H1 (cell line): ENCODE results near the gene CSNK1A1.

Experiments
- ATF3 ChIP-seq: IDR thresholded peaks from 2 replicates; pipeline ENCODE4 v1.6.1; 2011; ENCODE audit warnings: low read depth, mild to moderate bottlenecking, low read length; ENCODE audit not compliant: insufficient read depth
- CTCF ChIP-seq, 3 experiments: IDR thresholded peaks; 1 replicate in 2 of 3; 2 replicates in 1 of 3; pipeline versions ENCODE4 v1.5.1 to v1.6.1; 2011; ENCODE audit warnings: low read length in 3 of 3, mild to moderate bottlenecking in 3 of 3, inconsistent platforms in 2 of 3, low read depth in 1 of 3, moderate library complexity in 1 of 3; ENCODE audit not compliant: insufficient read depth in 1 of 3; ENCODE audit errors: control extremely low read depth in 1 of 3
- EGR1 ChIP-seq: IDR thresholded peaks from 2 replicates; pipeline ENCODE4 v1.6.1; 2011; ENCODE audit warnings: low read depth, low read length, borderline replicate concordance
- HDAC2 ChIP-seq, 2 experiments: fragments of 300-600 bp in 1 of 2; sonication (generic) in 1 of 2; IDR thresholded peaks; 2 replicates each; pipeline ENCODE4 v1.6.1; 2011 to 2012; ENCODE audit warnings: low read depth in 2 of 2, low read length in 2 of 2, mild to moderate bottlenecking in 2 of 2, moderate library complexity in 2 of 2, borderline replicate concordance in 1 of 2, inconsistent platforms in 1 of 2
- HDAC6 ChIP-seq: IDR thresholded peaks from one replicate; pipeline ENCODE4 v1.7.1; 2012; ENCODE audit warnings: low read depth, mild to moderate bottlenecking, inconsistent platforms, low read length, moderate library complexity
- POLR2A ChIP-seq, 2 experiments: IDR thresholded peaks; 1 replicate in 1 of 2; 2 replicates in 1 of 2; pipeline ENCODE4 v1.6.1; 2011; ENCODE audit warnings: low read depth in 2 of 2, low read length in 2 of 2, mild to moderate bottlenecking in 2 of 2; ENCODE audit errors: control extremely low read depth in 1 of 2
- RNF2 ChIP-seq: fragments of 200-900, 300-1000 bp; sonication (generic); IDR thresholded peaks from 2 replicates; pipeline ENCODE4 v1.7.1; 2016; ENCODE audit warnings: borderline replicate concordance, low read depth, mild to moderate bottlenecking, antibody characterized with exemption, low read length; ENCODE audit not compliant: poor library complexity, severe bottlenecking; ENCODE audit errors: missing control alignments
- SIRT6 ChIP-seq: IDR thresholded peaks from one replicate; pipeline ENCODE4 v1.7.1; 2012; ENCODE audit warnings: low read length, inconsistent platforms
- SRF ChIP-seq: IDR thresholded peaks from 2 replicates; pipeline ENCODE4 v1.6.1; 2011; ENCODE audit warnings: mild to moderate bottlenecking, low read depth, low read length, moderate library complexity
- TAF1 ChIP-seq: IDR thresholded peaks from 2 replicates; pipeline ENCODE4 v1.6.1; 2011; ENCODE audit warnings: mild to moderate bottlenecking, low read depth, low read length
- TBP ChIP-seq: IDR thresholded peaks from 2 replicates; pipeline ENCODE4 v1.6.1; 2011; ENCODE audit warnings: low read depth, low read length, improper control_type of control experiment
- USF2 ChIP-seq: IDR thresholded peaks from 2 replicates; pipeline ENCODE4 v1.6.1; 2011; ENCODE audit warnings: low read length, improper control_type of control experiment

GRCh38 chr5:149572576-149573231 is 21.5 kb upstream of the CSNK1A1 start:
- TF ChIP-seq CTCF (IDR thresholded peaks at IDR 0.05; ENCODE audit: control extremely low read depth in 1 of 3, insufficient read depth in 1 of 3, low read depth in 1 of 3, low read length in 3 of 3) (no peak), TAF1 (no peak), HDAC6 (no peak), TBP (no peak), RNF2 (no peak), POLR2A (IDR thresholded peaks at IDR 0.05; ENCODE audit: control extremely low read depth in 1 of 2, low read depth in 2 of 2, low read length in 2 of 2) (no peak), USF2 (no peak), ATF3 (no peak), SRF (no peak), SIRT6 (no peak), EGR1 (no peak), HDAC2 (IDR thresholded peaks at IDR 0.05; ENCODE audit: borderline replicate concordance in 1 of 2, low read depth in 2 of 2, low read length in 2 of 2) (no peak)
